Fibroblast of skin of abdomen (primary cell): ENCODE measurements around the gene MORF4L1.
"Not testable (repeated sequence)": the region's sequence is repeated elsewhere in the genome, so short reads cannot be mapped to it uniquely, and the experiment has no call there.

Experiments used
- DNase-seq: peaks from one replicate; pipeline ENCODE4 v3.0.0-alpha.2; 2013

MORF4L1 gene

GRCh38 chr15:78902281-78903032 is 29.8 kb downstream of the MORF4L1 start:
- DNase-seq, result not testable (repeated sequence)

- no peak for DNase-seq
Measured at GRCh38 chr15:78904599-78905358, 32.1 kb downstream of the MORF4L1 start.

GRCh38 chr15:78906316-78906620 is 33.6 kb downstream of the MORF4L1 start:
- peak; percentile 88 for DNase-seq

DNA sequence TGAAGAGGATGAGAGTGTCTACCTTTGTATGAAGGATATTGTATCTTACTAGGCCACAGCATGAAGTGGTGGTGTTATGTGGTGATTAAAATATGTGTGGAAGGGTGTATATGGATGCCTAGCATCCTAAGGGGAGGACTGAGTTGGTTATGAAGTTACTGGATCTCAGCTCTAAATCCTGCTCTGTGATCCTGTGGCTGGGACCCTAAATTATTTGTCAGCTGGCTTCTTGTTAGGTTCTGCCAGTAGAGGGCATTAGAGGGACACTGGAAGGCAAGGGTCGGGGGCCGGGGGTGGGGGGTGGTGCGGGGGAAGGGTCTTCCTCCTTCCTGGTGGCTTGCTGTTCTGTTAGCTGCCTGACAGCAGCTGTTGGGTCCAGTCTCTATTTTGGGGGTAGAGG is 34.9 kb downstream of the MORF4L1 start:
- no peak for DNase-seq

- no peak for DNase-seq
Measured at GRCh38 chr15:78909160-78909695, 36.5 kb downstream of the MORF4L1 start.

- peak; percentile 31 for DNase-seq
Measured at GRCh38 chr15:78909791-78910228, 37.1 kb downstream of the MORF4L1 start.

DNA sequence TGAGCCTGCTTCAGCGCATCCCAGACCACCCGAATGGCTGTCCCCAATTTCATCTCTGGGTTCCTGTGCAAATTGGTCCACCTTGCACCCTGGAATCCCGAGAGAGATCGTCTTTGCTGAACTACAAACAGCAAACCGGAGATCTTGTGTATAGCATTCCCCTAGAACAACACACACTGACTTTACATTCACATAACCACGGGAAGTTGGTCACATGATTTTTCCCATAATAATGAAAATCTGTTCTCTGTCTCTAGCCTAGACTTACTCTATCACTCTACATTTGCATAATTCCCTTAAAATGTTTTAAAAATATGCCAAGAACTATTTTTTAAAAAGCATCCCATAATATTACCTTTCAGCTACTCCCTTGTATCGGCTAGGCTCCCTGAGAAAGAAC is 37.6 kb downstream of the MORF4L1 start:
- DNase-seq, result no peak

DNA sequence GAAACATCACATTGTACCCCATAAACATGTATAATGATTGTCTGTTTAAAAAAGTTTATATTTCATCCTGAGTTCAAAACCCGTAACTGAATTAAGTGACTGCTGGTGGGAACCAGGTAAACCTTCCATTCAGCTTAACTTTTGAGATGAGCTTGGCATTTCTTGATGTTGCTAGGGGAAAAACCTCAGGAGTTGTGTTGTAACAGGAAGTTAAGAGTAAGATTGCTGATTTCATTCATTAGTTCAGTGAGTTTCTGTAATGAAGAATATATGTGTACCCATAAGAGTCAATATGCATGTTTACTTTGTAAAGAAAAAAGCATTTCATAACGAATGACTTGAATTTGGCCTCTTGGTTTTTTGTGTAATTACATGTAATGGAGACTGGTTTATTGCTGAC is 39.6 kb downstream of the MORF4L1 start:
- no peak for DNase-seq

GRCh38 chr15:78913012-78913411 is 40.3 kb downstream of the MORF4L1 start:
- no peak for DNase-seq

DNA sequence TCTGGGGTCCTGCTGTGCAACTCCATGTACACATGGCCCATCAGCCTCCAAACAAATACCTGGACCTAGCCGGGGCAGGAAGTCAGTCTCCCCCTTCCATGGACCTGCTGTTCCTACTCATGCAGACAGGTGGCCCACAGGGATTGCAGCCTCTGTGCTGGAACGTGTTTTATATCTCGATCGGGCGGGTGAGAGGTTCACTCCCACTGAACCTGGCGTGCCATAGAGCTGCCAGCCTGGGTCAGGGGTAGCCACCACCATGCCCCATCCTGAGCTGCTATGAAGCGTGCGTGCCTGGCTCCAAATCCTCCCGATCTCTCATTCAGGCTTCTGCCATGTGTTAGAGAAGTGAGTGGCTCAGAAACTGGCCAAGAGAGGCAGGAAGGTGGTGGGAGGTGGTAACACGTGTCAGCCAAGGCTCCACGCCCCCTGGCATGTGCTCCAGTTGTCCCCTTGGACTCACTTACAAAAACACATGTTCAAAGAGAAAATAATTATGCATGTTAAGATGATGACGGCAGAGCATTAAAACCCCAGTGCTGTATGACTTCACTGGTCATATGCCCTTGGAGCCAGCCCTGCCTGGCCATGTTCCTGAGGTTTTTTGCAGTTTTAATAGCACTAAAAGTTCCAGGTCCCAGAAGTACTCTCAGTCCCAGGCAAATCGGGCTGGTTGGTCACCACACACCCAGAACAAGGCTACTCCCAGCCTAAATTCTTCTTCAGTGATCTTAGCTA is 41.5 kb downstream of the MORF4L1 start:
- DNase-seq, result peak; percentile 28

DNA sequence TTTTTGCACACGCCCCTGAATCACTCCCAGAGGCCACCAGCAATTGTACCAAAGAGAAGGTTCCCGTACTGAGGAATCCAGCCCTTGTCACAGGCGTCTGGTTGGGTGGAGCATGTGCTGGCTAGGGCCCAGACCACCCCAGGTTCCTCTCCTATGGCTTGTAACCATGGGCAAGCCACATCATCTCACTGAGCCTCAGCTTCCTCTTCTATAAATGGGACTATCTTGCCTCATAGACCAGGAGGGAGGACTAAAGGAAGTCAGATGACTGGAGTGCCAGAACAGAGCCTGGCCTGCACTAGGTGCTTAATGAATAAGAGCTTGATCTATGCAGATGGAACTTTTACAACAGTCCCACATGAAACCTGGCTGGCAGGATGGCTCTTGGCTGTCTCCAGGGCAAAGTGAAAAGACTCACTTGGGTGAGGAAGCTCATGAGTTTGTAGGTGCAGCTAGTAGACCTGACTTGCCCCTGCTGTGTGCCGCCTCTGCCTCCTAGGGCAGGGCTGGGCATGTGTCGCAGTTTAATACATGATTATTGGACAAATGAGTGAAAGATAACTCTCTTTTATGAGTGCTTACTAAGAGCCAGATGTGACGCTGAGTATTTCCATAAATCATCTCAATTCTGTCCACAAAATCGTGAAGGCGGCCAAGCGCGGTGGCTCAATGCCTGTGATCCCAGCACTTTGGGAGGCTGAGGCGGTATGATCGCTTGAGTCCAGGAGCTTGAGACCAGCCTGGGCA is 42.8 kb downstream of the MORF4L1 start:
- no peak for DNase-seq

- no peak for DNase-seq
Measured at GRCh38 chr15:78916088-78916487, 43.4 kb downstream of the MORF4L1 start.

GRCh38 chr15:78917888-78918287 is 45.2 kb downstream of the MORF4L1 start:
- DNase-seq, result no peak

DNA sequence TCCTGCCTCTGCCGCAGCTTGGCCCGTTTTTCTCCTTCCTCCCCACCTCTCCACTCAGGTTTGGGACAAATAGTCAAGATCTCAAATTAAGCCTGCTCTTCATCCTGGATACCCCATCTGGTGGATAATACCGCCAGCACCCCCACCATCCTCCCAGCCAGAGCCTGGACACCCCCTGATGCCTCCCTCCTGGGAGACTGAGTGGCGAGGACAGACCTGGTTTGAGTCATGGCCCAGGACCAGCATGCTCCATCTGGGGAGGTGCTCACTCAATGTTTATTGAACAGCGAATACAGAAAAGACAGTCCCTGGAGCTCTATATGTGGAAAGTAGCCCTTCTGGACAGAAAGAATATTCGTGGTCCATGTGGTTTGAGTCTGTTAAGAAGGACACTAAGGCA is 48.8 kb downstream of the MORF4L1 start:
- DNase-seq, result no peak

DNA sequence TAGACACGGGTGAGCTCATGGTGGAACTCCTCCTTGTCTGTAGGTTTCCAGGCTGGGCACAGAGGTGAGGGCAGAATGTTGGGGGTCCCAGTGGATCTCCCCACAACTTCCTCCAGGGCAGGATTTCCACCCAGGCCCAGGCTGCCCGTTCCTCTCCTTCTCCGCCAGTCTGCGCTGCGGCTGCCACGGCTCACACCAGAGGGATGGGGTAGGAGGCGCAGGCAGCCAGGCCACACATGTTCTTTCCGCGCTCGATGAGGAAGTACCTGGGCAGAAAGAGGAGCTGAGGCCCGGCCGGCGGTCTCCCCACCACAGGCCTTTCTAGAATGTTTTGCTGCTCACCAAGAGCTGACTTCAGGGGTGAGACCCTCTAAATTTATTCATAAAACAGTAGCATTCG is 49.2 kb downstream of the MORF4L1 start:
- no peak for DNase-seq

DNA sequence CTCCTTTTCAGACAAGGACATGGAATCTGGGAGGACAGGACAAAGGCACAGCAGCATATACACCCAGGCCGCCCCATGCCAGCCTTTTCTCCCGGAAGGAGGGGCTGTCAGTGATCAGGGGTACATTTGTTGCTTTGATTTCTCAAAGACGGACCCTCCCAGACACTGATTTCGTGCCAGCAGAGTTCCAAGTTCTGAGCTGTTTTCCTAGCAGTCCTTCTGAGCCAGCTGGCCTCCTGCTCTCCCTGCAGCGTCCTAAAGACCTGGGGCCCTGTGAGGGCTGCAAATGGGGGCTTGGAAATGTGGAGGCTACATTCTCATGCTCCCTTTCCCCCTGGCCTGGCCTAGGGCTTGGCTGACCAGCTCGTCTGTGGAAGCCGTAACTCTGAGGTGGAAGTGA is 49.8 kb downstream of the MORF4L1 start:
- no peak for DNase-seq

DNA sequence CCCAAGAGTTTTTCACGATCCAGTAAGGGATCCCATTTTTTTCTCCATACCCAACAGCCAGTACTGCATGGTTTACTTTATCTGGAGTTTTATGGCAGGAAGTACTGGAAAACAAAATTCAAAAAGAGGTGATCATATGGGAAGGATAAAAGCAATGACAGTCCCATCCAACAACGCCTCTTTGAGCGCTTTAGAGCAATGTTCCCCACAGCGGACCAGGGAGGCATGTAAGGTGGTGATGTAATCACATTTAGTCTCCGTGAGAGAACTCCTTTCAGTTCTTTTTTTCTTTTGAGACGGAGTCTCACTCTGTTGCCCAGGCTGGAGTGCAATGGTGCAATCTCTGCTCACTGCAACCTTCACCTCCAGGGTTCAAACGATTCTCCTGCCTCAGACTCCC is 50.3 kb downstream of the MORF4L1 start:
- DNase-seq, result no peak

GRCh38 chr15:78923480-78924360 is 51.0 kb downstream of the MORF4L1 start:
- no peak for DNase-seq

DNA sequence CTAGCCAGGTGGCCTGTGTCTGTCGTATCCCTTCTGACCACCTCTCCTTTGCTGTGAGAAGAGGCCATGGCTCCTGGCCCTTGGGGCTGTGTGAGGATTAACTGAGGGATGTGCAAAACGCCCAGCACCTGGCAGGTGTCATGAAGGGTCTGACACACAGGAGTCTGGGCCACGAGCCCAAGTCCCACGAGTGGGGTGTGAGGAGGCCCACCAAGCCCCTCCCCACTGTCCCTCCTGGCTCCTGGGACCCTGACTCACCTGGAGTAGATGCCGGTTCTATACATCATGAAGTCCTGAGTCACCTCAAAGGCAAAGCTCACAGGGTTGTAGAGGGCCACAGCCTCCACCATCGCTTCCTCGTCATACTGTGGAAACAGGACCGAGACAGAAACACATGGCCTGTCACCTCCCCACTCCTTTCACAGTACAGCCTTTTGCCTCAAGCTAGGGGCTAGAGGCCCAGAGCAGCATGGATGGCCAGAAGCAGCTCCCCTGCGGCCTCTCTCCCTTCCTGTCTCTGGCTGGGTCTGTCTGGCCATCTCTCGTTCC is 52.5 kb downstream of the MORF4L1 start:
- DNase-seq, result no peak

DNA sequence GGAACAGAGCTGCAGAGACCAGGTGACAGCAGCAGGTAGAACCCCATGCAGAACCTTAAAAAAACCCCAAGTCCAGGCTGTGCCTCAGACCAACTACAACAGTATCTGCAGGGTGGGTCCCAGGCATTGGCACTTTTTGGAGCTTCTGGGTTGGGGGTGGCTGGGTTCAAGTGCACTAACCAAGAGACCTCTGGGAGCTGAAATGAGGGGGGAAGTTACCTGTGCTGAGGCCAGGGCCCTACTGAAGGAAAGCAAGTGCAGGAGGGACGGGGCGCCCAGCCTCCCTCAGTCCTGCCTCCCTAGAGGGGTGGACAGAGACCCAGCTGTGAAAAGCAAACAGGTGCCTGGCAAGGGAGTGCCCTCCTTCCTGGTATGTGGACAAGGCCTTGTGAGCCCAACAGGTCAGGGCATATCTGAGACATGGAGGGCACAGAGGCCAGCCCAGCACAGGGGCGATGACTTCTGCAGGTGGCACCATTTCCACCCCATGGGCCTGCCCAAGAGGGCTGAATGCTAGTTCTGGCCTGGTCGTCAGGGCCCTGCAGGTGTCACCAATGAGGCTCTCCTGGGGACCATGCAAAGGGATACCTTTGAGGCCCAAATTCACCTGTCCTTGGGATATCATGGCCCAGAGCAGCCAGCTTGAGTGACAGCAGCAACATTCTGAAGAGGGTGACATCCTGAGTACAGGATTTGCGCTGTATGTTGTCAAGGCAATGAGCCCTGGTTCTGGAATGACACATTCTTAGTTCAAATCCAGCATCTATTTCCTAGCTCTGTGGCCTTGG is 53.5 kb downstream of the MORF4L1 start:
- DNase-seq, result no peak
